CD4-positive, CD25-positive, alpha-beta regulatory T cell (primary cell): ENCODE data around the gene DNTT. TPM values are rescaled to one million over a fixed set of nuclear protein-coding genes. Genes with fewer than 3 reads are reported as not detected.

Experiments
- ATAC-seq, 2 donors: fragments of 150-1000 bp; cut with Tn5 transposase; one replicate each; pipeline ENCODE4 v1.10.0; 2021; ENCODE audit warnings: low read depth in 2 of 2, moderate number of reproducible peaks in 2 of 2, moderate library complexity in 1 of 2
- DNase-seq, 3 donors: peaks; one replicate each; pipeline versions ENCODE4 v3.0.0 to v3.0.0-alpha.2; 2012 to 2022; ENCODE audit warnings: mixed read lengths in 1 of 3
- H3K27ac ChIP-seq: one replicate; pipeline ENCODE4 v1.7.0; 2013; ENCODE audit warnings: mild to moderate bottlenecking, low read length; ENCODE audit not compliant: insufficient read depth, poor library complexity, severe bottlenecking
- H3K27me3 ChIP-seq: one replicate; pipeline ENCODE4 v1.7.0; 2013; ENCODE audit warnings: low read length; ENCODE audit not compliant: control insufficient read depth, insufficient read depth
- H3K36me3 ChIP-seq: one replicate; pipeline ENCODE4 v1.7.0; 2013; ENCODE audit warnings: mild to moderate bottlenecking, low read length, moderate library complexity; ENCODE audit not compliant: control insufficient read depth, insufficient read depth
- H3K4me1 ChIP-seq: 2 replicates; pipeline ENCODE4 v1.7.0; 2013; ENCODE audit warnings: mild to moderate bottlenecking, low read length; ENCODE audit not compliant: insufficient read depth, control insufficient read depth, poor library complexity, severe bottlenecking
- H3K4me3 ChIP-seq: one replicate; pipeline ENCODE4 v1.7.0; 2013; ENCODE audit warnings: low read depth, mild to moderate bottlenecking, low read length, moderate library complexity
- H3K9me3 ChIP-seq, 2 experiments: 1 replicate in 1 of 2; 2 replicates in 1 of 2; pipeline ENCODE4 v1.7.0; 2013; ENCODE audit warnings: low read length in 2 of 2, mild to moderate bottlenecking in 1 of 2, moderate library complexity in 1 of 2; ENCODE audit not compliant: control insufficient read depth in 2 of 2
- H3K27ac Mint-ChIP-seq, 3 donors: one replicate each; pipeline ENCODE4 v1.8.0; 2020 to 2022; ENCODE audit warnings: mild to moderate bottlenecking in 3 of 3, mixed read lengths in 3 of 3, moderate library complexity in 2 of 3
- H3K27me3 Mint-ChIP-seq: one replicate; pipeline ENCODE4 v1.8.0; 2022; ENCODE audit warnings: mild to moderate bottlenecking, mixed read lengths
- H3K36me3 Mint-ChIP-seq: one replicate; pipeline ENCODE4 v1.8.0; 2020; ENCODE audit warnings: mixed read lengths
- H3K4me1 Mint-ChIP-seq, 4 donors: one replicate each; pipeline ENCODE4 v1.8.0; 2020 to 2022; ENCODE audit warnings: mixed read lengths in 4 of 4, mild to moderate bottlenecking in 1 of 4
- H3K4me3 Mint-ChIP-seq, 4 donors: one replicate each; pipeline ENCODE4 v1.8.0; 2020 to 2022; ENCODE audit warnings: mild to moderate bottlenecking in 4 of 4, mixed read lengths in 4 of 4, moderate library complexity in 3 of 4
- H3K9me3 Mint-ChIP-seq, 7 donors: one replicate each; pipeline ENCODE4 v1.8.0; 2020 to 2022; ENCODE audit warnings: mixed read lengths in 7 of 7, mild to moderate bottlenecking in 3 of 7, moderate library complexity in 2 of 7
- polyA plus RNA-seq, 4 donors: library from polyadenylated mRNA; unstranded; fragments of 300-500 nt; fragmentation: Illumina TruSeq; gene quantifications; one replicate each; pipeline ENCODE4 v1.2.3, GENCODE V29; 2021
- total RNA-seq: library from RNA; stranded (reverse); gene quantifications from one replicate; pipeline ENCODE4 v1.2.3, GENCODE V29; 2022

DNTT gene
- total and polyA plus RNA-seq, 5 donors from 2014 or later = 0.24 TPM; not detected in 4

GRCh38 chr10:96376483-96376882 lies 72.2 kb downstream of the DNTT start:
- Histone ChIP-seq H3K36me3 (no peaks in the 10 kb centered on the region), H3K27me3 (peaks cover 5% of the 10 kb centered on the region)
- ATAC-seq = no peak

GRCh38 chr10:96377816-96378294 lies 73.6 kb downstream of the DNTT start:
- Mint-ChIP-seq H3K27ac (no peak overlapping the region), H3K9me3 (no peaks in the 10 kb centered on the region), H3K27me3 (peaks cover 31% of the 10 kb centered on the region), H3K4me3 (no peak overlapping the region), H3K4me1 (peaks cover 0 to 17% (median 10%) of the 10 kb centered on the region in 4 donors), H3K36me3 (no peaks in the 10 kb centered on the region)
- H3K4me1 ChIP-seq = no peaks in the 10 kb centered on the region
- peaks cover 2% of the 10 kb centered on the region for H3K27me3 ChIP-seq
- no peak overlapping the region for H3K27ac ChIP-seq
- H3K4me3 ChIP-seq = no peak overlapping the region
- no peaks in the 10 kb centered on the region for H3K36me3 ChIP-seq
- no peak for ATAC-seq
- no peak for DNase-seq
- H3K9me3 ChIP-seq = no peaks in the 10 kb centered on the region

More at GRCh38 chr10:96376483-96376882, 72.2 kb downstream of the DNTT start:
- H3K9me3 Mint-ChIP-seq = no peaks in the 10 kb centered on the region
- H3K4me3 Mint-ChIP-seq = no peak overlapping the region
- peaks cover 39% of the 10 kb centered on the region for H3K27me3 Mint-ChIP-seq
- H3K27ac Mint-ChIP-seq = no peak overlapping the region
- H3K9me3 ChIP-seq = no peaks in the 10 kb centered on the region
- peaks cover 0 to 17% (median 10%) of the 10 kb centered on the region in 4 donors for H3K4me1 Mint-ChIP-seq
- no peak overlapping the region for H3K27ac ChIP-seq
- H3K36me3 Mint-ChIP-seq = no peaks in the 10 kb centered on the region
- H3K4me1 ChIP-seq = no peaks in the 10 kb centered on the region
- no peak overlapping the region for H3K4me3 ChIP-seq
- no peak for DNase-seq

- Mint-ChIP-seq H3K27me3 (peaks cover 27% of the 10 kb centered on the region), H3K4me3 (no peak overlapping the region), H3K27ac (no peak overlapping the region), H3K36me3 (no peaks in the 10 kb centered on the region), H3K9me3 (no peaks in the 10 kb centered on the region), H3K4me1 (peaks cover 0 to 17% (median 10%) of the 10 kb centered on the region in 4 donors)
- Histone ChIP-seq H3K4me3 (no peak overlapping the region), H3K27me3 (peaks cover 2% of the 10 kb centered on the region), H3K36me3 (no peaks in the 10 kb centered on the region), H3K27ac (no peak overlapping the region), H3K9me3 (no peaks in the 10 kb centered on the region), H3K4me1 (no peaks in the 10 kb centered on the region)
- ATAC-seq (no peak), DNase-seq (no peak)
Measured at GRCh38 chr10:96378741-96379140, 74.5 kb downstream of the DNTT start.

GRCh38 chr10:96379758-96380157 lies 75.5 kb downstream of the DNTT start:
- no peak overlapping the region for H3K4me3 ChIP-seq
- no peak for ATAC-seq
- no peaks in the 10 kb centered on the region for H3K36me3 ChIP-seq
- H3K27me3 ChIP-seq = no peaks in the 10 kb centered on the region
- Mint-ChIP-seq H3K4me3 (no peak overlapping the region), H3K27ac (no peak overlapping the region), H3K27me3 (peaks cover 19% of the 10 kb centered on the region), H3K36me3 (no peaks in the 10 kb centered on the region), H3K4me1 (peaks cover 0 to 11% (median 6%) of the 10 kb centered on the region in 4 donors), H3K9me3 (no peaks in the 10 kb centered on the region)
- no peaks in the 10 kb centered on the region for H3K4me1 ChIP-seq
- no peak overlapping the region for H3K27ac ChIP-seq
- DNase-seq = no peak
- no peaks in the 10 kb centered on the region for H3K9me3 ChIP-seq

- H3K9me3 Mint-ChIP-seq = no peaks in the 10 kb centered on the region
- no peak overlapping the region for H3K27ac ChIP-seq
- H3K4me3 ChIP-seq = no peak overlapping the region
- no peak overlapping the region for H3K27ac Mint-ChIP-seq
- H3K27me3 ChIP-seq = no peaks in the 10 kb centered on the region
- H3K4me1 ChIP-seq = no peaks in the 10 kb centered on the region
- no peaks in the 10 kb centered on the region for H3K9me3 ChIP-seq
- ATAC-seq (no peak), DNase-seq (no peak)
- peaks cover 0 to 1% (median under 1%) of the 10 kb centered on the region in 4 donors for H3K4me1 Mint-ChIP-seq
- no peaks in the 10 kb centered on the region for H3K36me3 Mint-ChIP-seq
- H3K36me3 ChIP-seq = no peaks in the 10 kb centered on the region
- peaks cover 11% of the 10 kb centered on the region for H3K27me3 Mint-ChIP-seq
- no peak overlapping the region for H3K4me3 Mint-ChIP-seq
Measured at GRCh38 chr10:96380821-96381220, 76.6 kb downstream of the DNTT start.

GRCh38 chr10:96384506-96384905 lies 80.3 kb downstream of the DNTT start:
- H3K27me3 Mint-ChIP-seq = peaks cover 4% of the 10 kb centered on the region
- H3K9me3 Mint-ChIP-seq = peaks cover 0 to 1% (median 0%) of the 10 kb centered on the region in 7 donors
- H3K27ac Mint-ChIP-seq = no peak overlapping the region
- Histone ChIP-seq H3K4me3 (no peak overlapping the region), H3K27me3 (no peaks in the 10 kb centered on the region), H3K36me3 (no peaks in the 10 kb centered on the region), H3K4me1 (no peaks in the 10 kb centered on the region), H3K27ac (no peak overlapping the region), H3K9me3 (no peaks in the 10 kb centered on the region)
- no peak for DNase-seq
- no peak for ATAC-seq
- H3K4me3 Mint-ChIP-seq = no peak overlapping the region
- H3K36me3 Mint-ChIP-seq = no peaks in the 10 kb centered on the region
- no peaks in the 10 kb centered on the region for H3K4me1 Mint-ChIP-seq

- ATAC-seq (no peak), DNase-seq (no peak)
- no peaks in the 10 kb centered on the region for H3K4me1 ChIP-seq
- Mint-ChIP-seq H3K27ac (no peak overlapping the region), H3K4me1 (no peaks in the 10 kb centered on the region), H3K36me3 (no peaks in the 10 kb centered on the region), H3K4me3 (no peak overlapping the region), H3K27me3 (peaks cover 7% of the 10 kb centered on the region), H3K9me3 (peaks cover 0 to 1% (median 0%) of the 10 kb centered on the region in 7 donors)
- H3K4me3 ChIP-seq = no peak overlapping the region
- no peak overlapping the region for H3K27ac ChIP-seq
- no peaks in the 10 kb centered on the region for H3K36me3 ChIP-seq
- H3K27me3 ChIP-seq = no peaks in the 10 kb centered on the region
- no peaks in the 10 kb centered on the region for H3K9me3 ChIP-seq
Measured at GRCh38 chr10:96387161-96387560, 82.9 kb downstream of the DNTT start.

- Histone ChIP-seq H3K4me3 (no peak overlapping the region), H3K36me3 (no peaks in the 10 kb centered on the region), H3K4me1 (no peaks in the 10 kb centered on the region), H3K27me3 (no peaks in the 10 kb centered on the region), H3K27ac (no peak overlapping the region), H3K9me3 (no peaks in the 10 kb centered on the region)
- no peak overlapping the region for H3K27ac Mint-ChIP-seq
- H3K36me3 Mint-ChIP-seq = no peaks in the 10 kb centered on the region
- H3K4me1 Mint-ChIP-seq = no peaks in the 10 kb centered on the region
- H3K27me3 Mint-ChIP-seq = peaks cover 8% of the 10 kb centered on the region
- ATAC-seq = no peak
- peaks cover 0 to 1% (median 0%) of the 10 kb centered on the region in 7 donors for H3K9me3 Mint-ChIP-seq
- no peak for DNase-seq
- no peak overlapping the region for H3K4me3 Mint-ChIP-seq
Measured at GRCh38 chr10:96387601-96388000, 83.4 kb downstream of the DNTT start.
